ENCODE results near the gene ZBTB44. TPM values are rescaled to one million over a fixed set of nuclear protein-coding genes. Genes with fewer than 3 reads are reported as not detected.
"Not testable (repeated sequence)": the region's sequence is repeated elsewhere in the genome, so short reads cannot be mapped to it uniquely, and the experiment has no call there.

ZBTB44 gene
- total RNA-seq, 2 donors from 2014 or later, result 25.4 to 32.9 TPM

DNA sequence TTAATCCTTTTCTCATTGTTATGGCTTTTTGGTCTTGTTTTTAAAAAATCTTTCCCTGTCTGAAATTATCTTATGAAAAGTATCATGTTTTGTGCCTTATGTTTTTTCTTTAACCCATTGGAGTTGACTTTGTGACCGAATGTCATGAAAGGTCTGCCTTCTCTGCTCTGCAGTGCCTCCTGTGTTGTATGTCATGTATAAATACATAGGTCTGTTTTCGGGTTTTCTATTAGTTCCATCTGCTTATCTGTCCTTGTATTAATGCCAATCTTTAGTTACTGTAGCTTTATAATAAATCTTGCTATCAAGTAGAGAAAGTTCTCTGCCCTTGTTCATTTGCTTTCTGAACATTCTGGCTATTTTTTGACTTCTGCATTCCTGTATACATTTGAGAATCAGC, 73.0 kb downstream of the ZBTB44 start:
- H3K9me3 ChIP-seq, result no peaks in the 10 kb centered on the region
- ATAC-seq, result no peak
- 62 to 76% methylated on average over 2 of the region's 2 CpGs for WGBS, 2 donors

DNA sequence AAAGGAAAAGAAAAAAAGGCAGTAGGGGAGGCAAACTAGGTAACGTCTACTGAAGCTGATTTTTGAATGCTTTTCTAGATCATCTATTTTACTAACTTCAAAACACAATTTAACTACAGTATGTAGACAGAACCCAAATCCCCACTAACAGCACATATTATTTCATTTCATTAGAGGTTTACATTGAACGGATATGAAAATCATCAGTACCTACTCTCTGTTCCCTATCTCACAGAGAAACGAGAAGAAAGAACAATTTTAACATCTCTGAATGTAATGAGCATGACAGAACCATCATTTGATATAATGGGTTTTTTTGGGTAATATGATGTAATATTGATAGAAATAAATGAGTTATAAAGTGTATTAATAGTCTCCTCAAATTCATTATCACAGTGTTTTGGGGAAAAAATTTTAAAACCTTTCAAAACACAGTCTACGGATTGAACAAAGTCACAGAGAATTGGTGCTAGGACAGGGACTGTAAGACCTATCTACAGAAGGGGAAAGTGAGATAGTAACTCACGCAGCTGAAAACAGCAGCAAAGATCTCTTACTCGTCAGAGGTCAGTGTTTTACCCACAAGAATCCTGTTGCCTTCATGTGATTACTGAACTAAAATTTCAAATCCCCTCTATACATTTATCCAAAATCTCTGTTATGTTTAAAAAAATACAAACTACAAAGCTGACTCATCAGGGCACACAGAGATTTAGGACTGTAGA, 77.3 kb downstream of the ZBTB44 start:
- intact Hi-C loops (cut with DNase I), result no loop called here
- ATAC-seq (no peak), DNase-seq (no peak)
- Histone ChIP-seq H3K4me3 (no peak overlapping the region), H3K27me3 (no peaks in the 10 kb centered on the region), H3K4me1 (no peaks in the 10 kb centered on the region), H3K9me3 (no peaks in the 10 kb centered on the region), H3K27ac (no peak overlapping the region), H3K36me3 (replicated peaks in 1 of 2; ENCODE audit: insufficient read depth in 1 of 2, low read depth in 2 of 2) (peaks cover 3 to 9% of the 10 kb centered on the region in 2 donors)
- 89 to 90% methylated on average over 6 of the region's 6 CpGs for WGBS, 2 donors
- TF ChIP-seq POLR2A (IDR thresholded peaks at IDR 0.05) (no peak), CTCF (IDR thresholded peaks at IDR 0.05) (no peak)

More for the DNA sequence above, 73.0 kb downstream of the ZBTB44 start:
- Histone ChIP-seq H3K36me3 (replicated peaks in 1 of 2; ENCODE audit: insufficient read depth in 1 of 2, low read depth in 2 of 2) (peaks cover 0 to 4% of the 10 kb centered on the region in 2 donors), H3K4me3 (no peak overlapping the region), H3K27ac (no peak overlapping the region), H3K4me1 (no peaks in the 10 kb centered on the region), H3K27me3 (no peaks in the 10 kb centered on the region)
- intact Hi-C loops (cut with DNase I), result no loop called here
- TF ChIP-seq POLR2A (IDR thresholded peaks at IDR 0.05) (no peak), CTCF (IDR thresholded peaks at IDR 0.05) (peak in 1 of 7 experiments; percentile 4)
- no peak for DNase-seq

GRCh38 chr11:130234315-130234714, 80.4 kb downstream of the ZBTB44 start:
- Histone ChIP-seq H3K27me3 (no peaks in the 10 kb centered on the region), H3K4me3 (no peak overlapping the region), H3K4me1 (no peaks in the 10 kb centered on the region), H3K36me3 (replicated peaks in 1 of 2; ENCODE audit: insufficient read depth in 1 of 2, low read depth in 2 of 2) (peaks cover 3 to 7% of the 10 kb centered on the region in 2 donors), H3K27ac (no peak overlapping the region), H3K9me3 (no peaks in the 10 kb centered on the region)
- ATAC-seq (no peak), DNase-seq (no peak)
- intact Hi-C loops (cut with DNase I), result no loop called here
- TF ChIP-seq CTCF (IDR thresholded peaks at IDR 0.05) (no peak), POLR2A (IDR thresholded peaks at IDR 0.05) (no peak)

- H3K27ac ChIP-seq; ATAC-seq; DNase-seq; H3K4me1 ChIP-seq; H3K4me3 ChIP-seq; H3K36me3 ChIP-seq (replicated peaks in 1 of 2; ENCODE audit: insufficient read depth in 1 of 2, low read depth in 2 of 2); H3K27me3 ChIP-seq; intact Hi-C loops (cut with DNase I); H3K9me3 ChIP-seq: not testable (repeated sequence)
- WGBS, 2 donors, result 82 to 88% methylated on average over 3 of the region's 3 CpGs
Observed at GRCh38 chr11:130233888-130234287, 80.8 kb downstream of the ZBTB44 start.

DNA sequence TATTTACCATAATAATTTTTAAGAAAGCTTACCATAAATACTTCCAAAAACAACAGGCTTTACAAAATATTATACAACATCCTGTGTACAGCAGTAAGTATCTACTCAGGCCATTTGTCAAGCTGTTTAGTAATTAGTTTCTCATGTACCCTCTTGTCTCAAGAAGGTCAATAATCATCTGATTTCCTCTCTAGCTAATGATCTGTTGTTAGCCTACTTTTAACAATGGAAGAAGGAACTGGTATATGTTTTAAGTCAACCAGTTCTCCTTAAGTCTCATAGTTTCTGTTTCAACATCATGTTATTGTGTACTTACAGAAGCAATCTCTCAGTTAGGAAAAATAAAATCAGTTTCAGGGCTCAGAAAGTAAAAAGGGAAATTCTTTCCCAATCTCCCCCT, 81.2 kb downstream of the ZBTB44 start:
- H3K9me3 ChIP-seq; intact Hi-C loops (cut with DNase I); H3K4me3 ChIP-seq; DNase-seq; H3K4me1 ChIP-seq; ATAC-seq; H3K36me3 ChIP-seq (replicated peaks in 1 of 2; ENCODE audit: insufficient read depth in 1 of 2, low read depth in 2 of 2); H3K27ac ChIP-seq; H3K27me3 ChIP-seq: not testable (repeated sequence)

DNA sequence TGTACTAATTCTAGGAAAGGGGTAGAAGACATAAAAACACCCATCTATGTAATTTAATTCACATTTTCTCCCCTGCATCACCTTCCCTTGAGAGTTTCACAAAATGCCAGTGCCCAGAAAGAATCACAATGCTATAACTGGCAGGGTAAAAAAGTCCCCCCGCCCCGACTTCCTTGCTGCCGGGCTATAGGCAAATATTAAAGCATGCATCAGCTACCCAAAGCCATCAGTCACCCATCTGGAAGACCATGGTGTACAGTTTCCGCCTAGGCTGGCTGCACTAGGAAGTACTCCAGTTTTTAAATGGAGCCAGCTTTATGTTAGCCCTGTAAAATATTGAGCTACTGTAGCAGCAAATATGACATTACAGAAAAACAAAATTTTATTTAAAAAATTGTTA, 87.3 kb downstream of the ZBTB44 start:
- WGBS, 2 donors, result 95 to 100% methylated on average over 4 of the region's 4 CpGs
- no peak for TF ChIP-seq POLR2A (IDR thresholded peaks at IDR 0.05)
- TF ChIP-seq CTCF (IDR thresholded peaks at IDR 0.05), result no peak
- Histone ChIP-seq H3K27ac (no peak overlapping the region), H3K9me3 (no peaks in the 10 kb centered on the region), H3K36me3 (replicated peaks in 1 of 2; ENCODE audit: insufficient read depth in 1 of 2, low read depth in 2 of 2) (no peaks in the 10 kb centered on the region), H3K4me3 (no peak overlapping the region), H3K4me1 (no peaks in the 10 kb centered on the region), H3K27me3 (no peaks in the 10 kb centered on the region)
- ATAC-seq, result no peak
- no peak for DNase-seq
- intact Hi-C loops (cut with DNase I), result no loop called here

Data from body of pancreas (tissue), 4 donors.